Stimulated activated naive B cell treated with anti-CD40 and anti-IgM and Interleukin-4, amounts not matched to agents 10 μg/mL and 1 μg/mL and 100 μg/mL, for 72 hours (primary cell): ENCODE measurements around the gene GC.

ENCODE experiments used
- ATAC-seq, 2 donors: fragments of 150-1000 bp; cut with Tn5 transposase; replicated peaks; 2 replicates each; pipeline ENCODE4 v1.10.0; 2021; ENCODE audit warnings: moderate library complexity in 1 of 2
- DNase-seq: peaks from one replicate; pipeline ENCODE4 v3.0.0; 2021
- H3K27ac Mint-ChIP-seq: one replicate; pipeline ENCODE4 v1.8.0; 2022; ENCODE audit warnings: mild to moderate bottlenecking, mixed read lengths
- H3K27me3 Mint-ChIP-seq, 2 donors: one replicate each; pipeline ENCODE4 v1.8.0; 2022; ENCODE audit warnings: mixed read lengths in 2 of 2
- H3K36me3 Mint-ChIP-seq, 2 donors: one replicate each; pipeline ENCODE4 v1.8.0; 2022; ENCODE audit warnings: mixed read lengths in 2 of 2, mild to moderate bottlenecking in 1 of 2
- H3K4me1 Mint-ChIP-seq, 2 donors: one replicate each; pipeline ENCODE4 v1.8.0; 2022; ENCODE audit warnings: mixed read lengths in 2 of 2, mild to moderate bottlenecking in 1 of 2
- H3K4me3 Mint-ChIP-seq, 2 donors: one replicate each; pipeline ENCODE4 v1.8.0; 2022; ENCODE audit warnings: mild to moderate bottlenecking in 2 of 2, mixed read lengths in 2 of 2, moderate library complexity in 1 of 2
- H3K9me3 Mint-ChIP-seq, 2 donors: one replicate each; pipeline ENCODE4 v1.8.0; 2022; ENCODE audit warnings: mixed read lengths in 2 of 2, mild to moderate bottlenecking in 1 of 2

GC gene

DNA sequence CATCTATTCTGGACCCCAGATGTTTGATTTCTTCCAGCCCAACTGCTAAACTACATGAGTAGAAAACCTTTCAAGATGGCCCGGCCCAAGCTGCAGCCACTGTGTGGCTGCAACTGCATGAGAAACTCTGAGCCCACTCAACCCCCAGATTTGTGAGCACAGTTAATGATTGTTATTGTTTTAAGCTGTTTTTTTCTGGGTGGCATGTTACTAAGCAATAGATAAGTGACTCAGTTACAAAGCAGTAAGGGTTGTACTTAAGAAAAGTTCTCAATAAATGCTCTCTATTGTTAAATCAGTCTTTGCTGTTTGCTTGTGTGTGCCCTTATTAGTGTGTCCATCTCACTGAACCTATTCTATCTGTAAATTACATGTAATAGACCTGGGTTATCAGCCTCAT, 51.8 kb downstream of the GC start:
- DNase-seq: no peak
- Mint-ChIP-seq H3K27me3 (peaks cover 6 to 10% of the 10 kb centered on the region in 2 donors), H3K36me3 (no peaks in the 10 kb centered on the region), H3K27ac (no peak overlapping the region), H3K4me1 (no peaks in the 10 kb centered on the region), H3K4me3 (no peak overlapping the region), H3K9me3 (peaks cover 2% of the 10 kb centered on the region in 2 donors)
- ATAC-seq: no peak

GRCh38 chr4:71729856-71730255, 54.0 kb downstream of the GC start:
- ATAC-seq (no peak), DNase-seq (no peak)
- H3K27me3 Mint-ChIP-seq: peaks cover 18 to 22% of the 10 kb centered on the region in 2 donors
- H3K4me1 Mint-ChIP-seq: no peaks in the 10 kb centered on the region
- H3K9me3 Mint-ChIP-seq: no peaks in the 10 kb centered on the region
- H3K4me3 Mint-ChIP-seq: no peak overlapping the region
- H3K36me3 Mint-ChIP-seq: no peaks in the 10 kb centered on the region
- no peak overlapping the region for H3K27ac Mint-ChIP-seq

- Mint-ChIP-seq H3K27ac (no peak overlapping the region), H3K4me1 (no peaks in the 10 kb centered on the region), H3K36me3 (no peaks in the 10 kb centered on the region), H3K4me3 (no peak overlapping the region), H3K9me3 (no peaks in the 10 kb centered on the region), H3K27me3 (peaks cover 0 to 17% of the 10 kb centered on the region in 2 donors)
- ATAC-seq (peak; percentile 51 to 58), DNase-seq (no peak)
Measured at GRCh38 chr4:71713611-71714203, 70.2 kb downstream of the GC start.

- DNase-seq (no peak), ATAC-seq (no peak)
- Mint-ChIP-seq H3K36me3 (no peaks in the 10 kb centered on the region), H3K4me3 (no peak overlapping the region), H3K27ac (no peak overlapping the region), H3K4me1 (no peaks in the 10 kb centered on the region), H3K9me3 (no peaks in the 10 kb centered on the region), H3K27me3 (peaks cover 0 to 9% of the 10 kb centered on the region in 2 donors)
Measured at GRCh38 chr4:71711985-71712348, 71.9 kb downstream of the GC start.

DNA sequence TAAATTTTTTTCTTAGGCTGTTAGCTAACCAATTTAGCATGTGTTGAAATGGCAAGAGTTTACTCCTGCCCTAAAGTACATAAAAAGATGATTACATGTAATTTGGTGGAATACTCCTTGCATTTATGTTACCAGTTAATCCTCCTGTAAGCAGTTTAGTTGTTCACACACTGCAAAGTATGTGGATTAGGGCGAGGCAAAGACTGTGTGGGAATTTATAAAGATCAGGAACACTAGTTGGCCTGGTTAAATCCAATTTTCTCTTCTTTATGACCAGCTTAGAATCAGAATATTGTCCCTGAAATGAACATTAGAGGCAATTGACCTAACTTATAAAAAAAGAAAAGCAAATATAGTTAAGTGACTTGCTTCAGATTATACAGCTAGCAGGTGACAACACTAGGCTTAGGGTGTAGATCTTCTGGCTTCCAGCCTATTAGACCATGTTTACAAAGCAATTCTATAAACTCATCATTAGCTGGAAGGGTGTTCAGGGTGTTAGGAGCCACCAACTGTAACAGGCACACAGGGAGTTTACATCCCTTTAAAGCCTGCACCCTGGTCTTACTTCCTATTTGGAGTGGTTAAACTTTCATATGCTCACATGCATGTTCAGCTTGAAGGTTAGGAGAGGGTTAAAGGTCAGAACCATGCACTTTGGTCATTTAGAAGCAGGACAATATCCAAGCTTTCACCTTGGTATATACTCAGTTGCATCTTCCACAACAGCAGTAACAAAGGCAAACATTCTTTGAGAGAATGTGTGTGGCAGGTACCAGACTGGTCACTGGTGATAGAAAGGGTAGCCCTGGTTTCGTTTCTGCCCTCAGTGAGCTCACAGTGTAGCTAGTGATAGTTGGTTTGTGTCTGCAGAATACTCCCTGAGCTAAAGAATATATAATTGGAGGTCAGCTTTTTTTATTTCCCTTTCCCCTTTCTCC, 72.6 kb downstream of the GC start:
- H3K27me3 Mint-ChIP-seq: peaks cover 0 to 4% of the 10 kb centered on the region in 2 donors
- H3K9me3 Mint-ChIP-seq: no peaks in the 10 kb centered on the region
- ATAC-seq (peak in 1 of 2 donors; percentile 43), DNase-seq (no peak)
- no peak overlapping the region for H3K27ac Mint-ChIP-seq
- no peak overlapping the region for H3K4me3 Mint-ChIP-seq
- no peaks in the 10 kb centered on the region for H3K4me1 Mint-ChIP-seq
- no peaks in the 10 kb centered on the region for H3K36me3 Mint-ChIP-seq

- Mint-ChIP-seq H3K27ac (no peak overlapping the region), H3K27me3 (no peaks in the 10 kb centered on the region), H3K36me3 (no peaks in the 10 kb centered on the region), H3K4me3 (no peak overlapping the region), H3K4me1 (no peaks in the 10 kb centered on the region), H3K9me3 (no peaks in the 10 kb centered on the region)
- ATAC-seq: peak; percentile 50 to 64
- DNase-seq: no peak
Measured at GRCh38 chr4:71709961-71710360, 73.9 kb downstream of the GC start.

DNA sequence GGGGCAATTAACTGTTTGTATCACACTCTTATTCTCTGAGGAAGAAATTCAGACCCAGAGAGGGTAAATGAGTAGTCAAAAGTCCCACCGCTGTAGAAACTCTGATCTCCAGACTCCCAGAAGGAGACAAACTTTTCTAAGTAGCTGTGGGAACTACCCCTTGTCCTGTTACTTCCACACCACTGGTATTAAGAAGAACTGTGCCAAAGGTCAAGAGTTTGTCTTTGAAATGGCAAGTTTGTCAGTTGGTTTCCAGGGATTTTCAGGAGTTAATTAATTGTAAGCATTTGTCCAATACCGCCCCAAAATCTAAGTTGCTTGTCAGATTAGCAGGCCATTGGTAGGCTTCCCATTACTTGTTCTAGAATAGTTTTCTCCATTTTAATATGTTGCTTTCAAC, 85.7 kb downstream of the GC start:
- no peak for ATAC-seq
- peaks cover 3 to 7% of the 10 kb centered on the region in 2 donors for H3K27me3 Mint-ChIP-seq
- no peaks in the 10 kb centered on the region for H3K9me3 Mint-ChIP-seq
- H3K36me3 Mint-ChIP-seq: no peaks in the 10 kb centered on the region
- H3K27ac Mint-ChIP-seq: no peak overlapping the region
- no peaks in the 10 kb centered on the region for H3K4me1 Mint-ChIP-seq
- DNase-seq: no peak
- H3K4me3 Mint-ChIP-seq: no peak overlapping the region

DNA sequence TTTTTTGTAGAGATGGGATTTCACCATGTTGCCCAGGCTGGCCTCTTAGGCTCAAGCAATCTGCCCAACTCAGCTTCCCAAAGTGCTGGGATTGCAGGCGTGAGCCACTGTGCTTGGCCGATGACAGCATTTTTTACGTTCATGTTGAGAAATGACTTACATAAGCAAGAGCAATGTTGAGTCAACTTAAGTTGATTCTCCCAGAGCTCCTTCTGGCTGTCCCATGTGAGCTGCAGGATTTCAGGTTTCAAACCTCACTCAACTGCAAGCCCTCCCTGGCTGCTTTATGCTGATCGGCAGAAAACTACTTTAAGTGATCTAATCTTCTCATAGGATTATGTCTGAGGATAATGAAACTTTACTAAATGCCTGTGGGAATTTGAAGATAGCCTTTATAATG, 86.8 kb downstream of the GC start:
- Mint-ChIP-seq H3K4me3 (no peak overlapping the region), H3K36me3 (no peaks in the 10 kb centered on the region), H3K9me3 (no peaks in the 10 kb centered on the region), H3K27me3 (peaks cover 0 to 7% of the 10 kb centered on the region in 2 donors), H3K27ac (no peak overlapping the region), H3K4me1 (no peaks in the 10 kb centered on the region)
- DNase-seq: no peak
- no peak for ATAC-seq

DNA sequence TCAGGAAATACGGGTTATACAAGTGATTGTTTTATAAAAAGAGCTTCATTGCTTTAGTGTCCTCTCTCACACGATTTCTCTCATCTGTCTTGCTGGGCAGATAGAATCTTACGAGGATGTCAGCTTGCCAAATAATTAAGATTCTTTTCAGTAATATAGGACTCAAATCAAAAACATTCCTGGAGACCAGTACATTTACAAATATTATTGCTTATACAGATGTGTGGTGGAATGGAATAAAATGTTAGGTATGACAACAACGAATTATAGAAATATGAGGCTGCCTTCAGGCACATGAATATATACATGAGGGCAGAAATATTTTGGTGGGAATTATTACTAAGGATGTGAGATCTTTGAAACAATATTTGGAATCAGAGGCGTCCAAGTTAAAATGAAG, 88.9 kb downstream of the GC start:
- H3K27ac Mint-ChIP-seq: no peak overlapping the region
- H3K4me3 Mint-ChIP-seq: no peak overlapping the region
- no peaks in the 10 kb centered on the region for H3K4me1 Mint-ChIP-seq
- DNase-seq (no peak), ATAC-seq (no peak)
- peaks cover 0 to 2% of the 10 kb centered on the region in 2 donors for H3K27me3 Mint-ChIP-seq
- no peaks in the 10 kb centered on the region for H3K36me3 Mint-ChIP-seq
- no peaks in the 10 kb centered on the region for H3K9me3 Mint-ChIP-seq

- Mint-ChIP-seq H3K9me3 (no peaks in the 10 kb centered on the region), H3K27me3 (peaks cover 7 to 15% of the 10 kb centered on the region in 2 donors), H3K27ac (no peak overlapping the region), H3K4me3 (no peak overlapping the region), H3K36me3 (no peaks in the 10 kb centered on the region), H3K4me1 (no peaks in the 10 kb centered on the region)
- ATAC-seq (no peak), DNase-seq (no peak)
Measured at GRCh38 chr4:71692963-71693362, 90.9 kb downstream of the GC start.

DNA sequence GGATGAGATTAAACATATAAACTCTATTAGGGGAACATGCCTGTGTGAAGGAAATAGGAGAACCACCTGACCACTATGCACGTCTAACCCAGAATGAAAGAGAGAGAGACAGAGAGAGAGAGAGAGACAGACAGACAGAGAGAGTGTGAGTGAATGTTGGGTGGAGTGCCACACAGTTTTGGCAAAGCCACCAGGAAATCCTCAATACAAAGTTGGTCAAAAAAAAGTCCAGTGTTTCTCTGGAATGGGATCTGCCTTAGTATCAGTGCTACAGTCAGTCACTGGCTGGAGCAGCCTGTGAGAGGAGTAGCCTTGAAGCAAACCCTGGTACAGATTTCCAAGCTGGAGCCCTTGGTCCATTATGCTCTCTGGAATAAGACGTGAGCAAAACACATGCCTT, 91.7 kb downstream of the GC start:
- no peaks in the 10 kb centered on the region for H3K9me3 Mint-ChIP-seq
- no peak overlapping the region for H3K27ac Mint-ChIP-seq
- no peak overlapping the region for H3K4me3 Mint-ChIP-seq
- no peaks in the 10 kb centered on the region for H3K36me3 Mint-ChIP-seq
- H3K27me3 Mint-ChIP-seq: peaks cover 7 to 20% of the 10 kb centered on the region in 2 donors
- DNase-seq: no peak
- H3K4me1 Mint-ChIP-seq: no peaks in the 10 kb centered on the region
- no peak for ATAC-seq
